ENCODE data around the gene ALX3. TPM values are rescaled to one million over a fixed set of nuclear protein-coding genes. Genes with fewer than 3 reads are reported as not detected.

The ALX3 gene
- total and polyA plus RNA-seq, 10 of the 15 experiments (the other 5 are each of a cell fraction or from before 2014, with no cell fraction given), result not detected

DNA sequence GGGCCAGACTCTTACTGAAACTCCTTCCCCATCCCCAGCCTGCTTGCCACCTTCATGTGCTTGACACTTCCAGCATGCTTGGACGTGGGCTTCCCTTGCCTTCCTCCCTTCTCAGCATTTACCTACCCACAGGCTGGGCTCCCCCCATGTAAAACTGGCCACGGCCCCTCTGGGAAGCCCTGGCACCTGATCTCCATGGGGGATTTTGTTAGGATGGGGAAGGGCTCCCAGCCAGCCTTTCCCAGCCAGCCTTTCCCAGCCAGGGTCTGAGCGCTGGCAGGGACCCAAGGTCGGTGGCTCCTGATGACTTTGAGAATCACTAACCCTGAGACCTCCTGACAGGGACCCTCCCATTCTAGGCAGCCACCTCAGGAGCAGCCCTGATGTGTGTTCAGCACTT lies 6.7 kb downstream of the ALX3 start:
- ChIA-PET RAD21 (ENCODE audit: unreplicated experiment) (no interaction called here), SMC1A (ENCODE audit: uncharacterized antibody, unreplicated experiment) (no interaction called here), POLR2A (no interaction called here), CTCF (interaction anchor here (1.1 kb wide), 1 partner anchor 24 kb away, joined by 3 read pairs; no protein-coding TSS in a partner anchor)
- Histone ChIP-seq H3K4me1 (ENCODE audit: control insufficient read depth, insufficient read depth, low read length) (no peaks in the 10 kb centered on the region), H3K27ac (ENCODE audit: control insufficient read depth, insufficient read depth) (no peak overlapping the region), H3K9ac (ENCODE audit: control insufficient read depth, insufficient read depth, low read length) (no peak overlapping the region), H3K4me2 (ENCODE audit: control insufficient read depth, insufficient read depth) (no peak overlapping the region), H3K9me3 (replicated peaks; ENCODE audit: control insufficient read depth, insufficient read depth, low read length) (no peaks in the 10 kb centered on the region), H3K36me3 (ENCODE audit: control insufficient read depth in 2 of 2, insufficient read depth in 2 of 2, low read length in 1 of 2) (no peaks in the 10 kb centered on the region; a peak in 2 of 4 replicates), H2AFZ (ENCODE audit: control insufficient read depth, low read depth, low read length) (no peak overlapping the region), H3K79me2 (ENCODE audit: control insufficient read depth, insufficient read depth, low read length) (no peaks in the 10 kb centered on the region), H3K27me3 (replicated peaks in 1 of 2; ENCODE audit: control insufficient read depth in 2 of 2, insufficient read depth in 2 of 2, low read length in 1 of 2) (peaks cover 14 to 16% of the 10 kb centered on the region in 2 experiments), H4K20me1 (ENCODE audit: control insufficient read depth, insufficient read depth) (peaks cover 7% of the 10 kb centered on the region), H3K4me3 (no peak overlapping the region)
- in situ Hi-C loops (cut with MboI), result no loop called here
- no TSS peak for BruUV-seq (replicated peaks)
- 38% methylated on average over 4 of the region's 4 CpGs for WGBS (ENCODE audit: insufficient coverage, insufficient replicate concordance, low lambda C conversion rate, missing lambda C conversion rate)
- ATAC-seq (no peak), DNase-seq (ENCODE audit: low read depth, low spot score) (no peak), FAIRE-seq (no peak)
- TF ChIP-seq ESRRA (IDR thresholded peaks at IDR 0.05; ENCODE audit: low read length) (no peak), MYC (IDR thresholded peaks at IDR 0.05; ENCODE audit: insufficient read depth, insufficient read length, insufficient replicate concordance, low read length, severe bottlenecking) (no peak), YBX1 (IDR thresholded peaks at IDR 0.05) (no peak), NFIC (IDR thresholded peaks at IDR 0.05; ENCODE audit: low read depth, low read length) (no peak)
- intact Hi-C loops (cut with micrococcal nuclease; ENCODE audit: unreplicated experiment), result no loop called here

DNA sequence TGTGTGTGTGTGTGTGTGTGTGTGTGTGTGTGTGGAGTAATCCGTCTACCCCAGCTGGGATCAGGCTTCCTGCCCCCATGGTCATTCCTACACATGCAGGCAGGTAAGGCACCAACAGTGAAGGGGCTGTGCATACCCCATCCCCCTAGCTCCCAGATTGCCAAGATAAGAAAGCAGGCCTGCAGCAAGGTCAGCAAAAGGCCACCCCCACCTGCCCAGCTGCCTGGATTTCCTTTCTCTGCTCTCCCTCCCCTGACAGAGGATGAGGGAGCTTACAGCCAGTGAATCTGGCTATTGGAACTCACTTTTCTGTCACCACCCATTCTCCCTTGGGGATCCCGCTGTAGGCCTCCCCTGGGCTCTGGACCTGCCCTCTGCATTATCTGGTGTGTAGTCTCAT lies 7.9 kb downstream of the ALX3 start:
- no peak overlapping the region for H2AFZ ChIP-seq (ENCODE audit: control insufficient read depth, low read depth, low read length)
- intact Hi-C loops (cut with micrococcal nuclease; ENCODE audit: unreplicated experiment) (no loop called here), in situ Hi-C loops (cut with MboI) (no loop called here)
- no peaks in the 10 kb centered on the region for H3K9me3 ChIP-seq (replicated peaks; ENCODE audit: control insufficient read depth, insufficient read depth, low read length)
- H3K36me3 ChIP-seq (ENCODE audit: control insufficient read depth in 2 of 2, insufficient read depth in 2 of 2, low read length in 1 of 2), result no peaks in the 10 kb centered on the region; a peak in 2 of 4 replicates
- FAIRE-seq (no peak), ATAC-seq (no peak), DNase-seq (ENCODE audit: low read depth, low spot score) (no peak)
- H3K4me3 ChIP-seq, result no peak overlapping the region
- no peaks in the 10 kb centered on the region for H3K4me1 ChIP-seq (ENCODE audit: control insufficient read depth, insufficient read depth, low read length)
- H3K79me2 ChIP-seq (ENCODE audit: control insufficient read depth, insufficient read depth, low read length), result no peaks in the 10 kb centered on the region
- ChIA-PET RAD21 (ENCODE audit: unreplicated experiment) (interaction anchor here (0.6 kb wide), 1 partner anchor 322 kb away, joined by 3 read pairs; no protein-coding TSS in a partner anchor), POLR2A (interaction anchor here (0.5 kb wide), 1 partner anchor 1229 kb away, joined by 3 read pairs; no protein-coding TSS in a partner anchor), SMC1A (ENCODE audit: uncharacterized antibody, unreplicated experiment) (interaction anchor here (1.0 kb wide), 1 partner anchor 25 kb away, joined by 3 read pairs; no protein-coding TSS in a partner anchor), CTCF (interaction anchor here (0.9 to 6.9 kb wide), 5 partner anchors 8 to 32 kb away, joined by 3 to 57 read pairs (median 4); no protein-coding TSS in a partner anchor)
- 71% methylated on average over 2 of the region's 2 CpGs for WGBS (ENCODE audit: insufficient coverage, insufficient replicate concordance, low lambda C conversion rate, missing lambda C conversion rate)
- no peak overlapping the region for H3K4me2 ChIP-seq (ENCODE audit: control insufficient read depth, insufficient read depth)
- BruUV-seq (replicated peaks), result no TSS peak
- H3K9ac ChIP-seq (ENCODE audit: control insufficient read depth, insufficient read depth, low read length), result no peak overlapping the region
- no peak overlapping the region for H3K27ac ChIP-seq (ENCODE audit: control insufficient read depth, insufficient read depth)
- peaks cover 7 to 9% of the 10 kb centered on the region in 2 experiments; a peak in 3 of 4 replicates for H3K27me3 ChIP-seq (replicated peaks in 1 of 2; ENCODE audit: control insufficient read depth in 2 of 2, insufficient read depth in 2 of 2, low read length in 1 of 2)
- H4K20me1 ChIP-seq (ENCODE audit: control insufficient read depth, insufficient read depth), result peaks cover 7% of the 10 kb centered on the region; the same call in 1 of the 2 replicates
- TF ChIP-seq SMC3 (IDR thresholded peaks at IDR 0.05; ENCODE audit: borderline replicate concordance, low read length), result no peak
- TF ChIP-seq ZNF207 (IDR thresholded peaks at IDR 0.05; ENCODE audit: borderline replicate concordance), result no peak
- TF ChIP-seq KDM1A (IDR thresholded peaks at IDR 0.05; ENCODE audit: borderline replicate concordance), result no peak
- TF ChIP-seq ZBED1 (IDR thresholded peaks at IDR 0.05; ENCODE audit: borderline replicate concordance), result no peak
- no peak for TF ChIP-seq KLF5 (IDR thresholded peaks at IDR 0.05; ENCODE audit: partially characterized antibody)
- TF ChIP-seq, protein P1, sequence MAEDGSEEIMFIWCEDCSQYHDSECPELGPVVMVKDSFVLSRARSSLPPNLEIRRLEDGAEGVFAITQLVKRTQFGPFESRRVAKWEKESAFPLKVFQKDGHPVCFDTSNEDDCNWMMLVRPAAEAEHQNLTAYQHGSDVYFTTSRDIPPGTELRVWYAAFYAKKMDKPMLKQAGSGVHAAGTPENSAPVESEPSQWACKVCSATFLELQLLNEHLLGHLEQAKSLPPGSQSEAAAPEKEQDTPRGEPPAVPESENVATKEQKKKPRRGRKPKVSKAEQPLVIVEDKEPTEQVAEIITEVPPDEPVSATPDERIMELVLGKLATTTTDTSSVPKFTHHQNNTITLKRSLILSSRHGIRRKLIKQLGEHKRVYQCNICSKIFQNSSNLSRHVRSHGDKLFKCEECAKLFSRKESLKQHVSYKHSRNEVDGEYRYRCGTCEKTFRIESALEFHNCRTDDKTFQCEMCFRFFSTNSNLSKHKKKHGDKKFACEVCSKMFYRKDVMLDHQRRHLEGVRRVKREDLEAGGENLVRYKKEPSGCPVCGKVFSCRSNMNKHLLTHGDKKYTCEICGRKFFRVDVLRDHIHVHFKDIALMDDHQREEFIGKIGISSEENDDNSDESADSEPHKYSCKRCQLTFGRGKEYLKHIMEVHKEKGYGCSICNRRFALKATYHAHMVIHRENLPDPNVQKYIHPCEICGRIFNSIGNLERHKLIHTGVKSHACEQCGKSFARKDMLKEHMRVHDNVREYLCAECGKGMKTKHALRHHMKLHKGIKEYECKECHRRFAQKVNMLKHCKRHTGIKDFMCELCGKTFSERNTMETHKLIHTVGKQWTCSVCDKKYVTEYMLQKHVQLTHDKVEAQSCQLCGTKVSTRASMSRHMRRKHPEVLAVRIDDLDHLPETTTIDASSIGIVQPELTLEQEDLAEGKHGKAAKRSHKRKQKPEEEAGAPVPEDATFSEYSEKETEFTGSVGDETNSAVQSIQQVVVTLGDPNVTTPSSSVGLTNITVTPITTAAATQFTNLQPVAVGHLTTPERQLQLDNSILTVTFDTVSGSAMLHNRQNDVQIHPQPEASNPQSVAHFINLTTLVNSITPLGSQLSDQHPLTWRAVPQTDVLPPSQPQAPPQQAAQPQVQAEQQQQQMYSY (CRISPR knock-in tag; IDR thresholded peaks at IDR 0.05), result no peak
- no peak for TF ChIP-seq EED (IDR thresholded peaks at IDR 0.05; ENCODE audit: low read depth)
- TF ChIP-seq KAT2A (conservative IDR thresholded peaks at IDR 0.05; ENCODE audit: control insufficient read depth, low read depth, low read length), result no peak
- TF ChIP-seq, protein P2, sequence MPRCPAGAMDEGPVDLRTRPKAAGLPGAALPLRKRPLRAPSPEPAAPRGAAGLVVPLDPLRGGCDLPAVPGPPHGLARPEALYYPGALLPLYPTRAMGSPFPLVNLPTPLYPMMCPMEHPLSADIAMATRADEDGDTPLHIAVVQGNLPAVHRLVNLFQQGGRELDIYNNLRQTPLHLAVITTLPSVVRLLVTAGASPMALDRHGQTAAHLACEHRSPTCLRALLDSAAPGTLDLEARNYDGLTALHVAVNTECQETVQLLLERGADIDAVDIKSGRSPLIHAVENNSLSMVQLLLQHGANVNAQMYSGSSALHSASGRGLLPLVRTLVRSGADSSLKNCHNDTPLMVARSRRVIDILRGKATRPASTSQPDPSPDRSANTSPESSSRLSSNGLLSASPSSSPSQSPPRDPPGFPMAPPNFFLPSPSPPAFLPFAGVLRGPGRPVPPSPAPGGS (IDR thresholded peaks at IDR 0.05; ENCODE audit: borderline replicate concordance, insufficient read depth, low read depth, low read length, poor library complexity, severe bottlenecking), result no peak

Measured in GM12878 (cell line).